T-cell (primary cell): ENCODE measurements around the gene ZNF576. TPM values are rescaled to one million over a fixed set of nuclear protein-coding genes. Genes with fewer than 3 reads are reported as not detected.
"Not testable (repeated sequence)": the region's sequence is repeated elsewhere in the genome, so short reads cannot be mapped to it uniquely, and the experiment has no call there.

Source experiments
- ATAC-seq, 4 experiments: fragments of 200-7000 bp in 3 of 4; fragments of 150-1000 bp in 1 of 4; cut with Tn5 transposase; replicated peaks in 1 of 4; 1 replicate in 3 of 4; 2 replicates in 1 of 4; pipeline ENCODE4 v1.10.0; 2021; ENCODE audit warnings: moderate library complexity in 3 of 4, mild to moderate bottlenecking in 2 of 4, moderate number of reproducible peaks in 1 of 4
- CTCF ChIA-PET, 2 donors: fragments of 300-600 bp; sonication (Branson Sonifier 250); formaldehyde crosslinking; loops; one replicate each; lab custom pipeline; 2022; ENCODE audit warnings: antibody characterized with exemption in 2 of 2; lab: Charles Lee
- POLR2A ChIA-PET, 2 donors: fragments of 300-600 bp; sonication (Branson Sonifier 250); formaldehyde crosslinking; loops; one replicate each; lab custom pipeline; 2022; ENCODE audit warnings: antibody characterized with exemption in 2 of 2; lab: Charles Lee
- DNase-seq, 35 experiments: peaks; one replicate each; pipeline versions ENCODE4 v3.0.0 to v3.0.0-alpha.2; 2013 to 2023
- H3K27ac ChIP-seq: one replicate; pipeline ENCODE4 v1.5.1; 2013; ENCODE audit warnings: low read length
- H3K27me3 ChIP-seq, 2 experiments: replicated peaks in 1 of 2; 1 replicate in 1 of 2; 2 replicates in 1 of 2; pipeline versions ENCODE4 v1.6.1 to v1.7.0; 2013; ENCODE audit warnings: low read length in 1 of 2, mixed read lengths in 1 of 2; ENCODE audit not compliant: control insufficient read depth in 2 of 2, insufficient read depth in 2 of 2; ENCODE audit errors: extremely low read depth in 1 of 2
- H3K36me3 ChIP-seq, 2 donors: 1 replicate in 1 of 2; 2 replicates in 1 of 2; pipeline versions ENCODE4 v1.6.1 to v1.7.0; 2013; ENCODE audit warnings: low read length in 1 of 2; ENCODE audit not compliant: control insufficient read depth in 2 of 2, insufficient read depth in 1 of 2; ENCODE audit errors: extremely low read depth in 1 of 2
- H3K4me1 ChIP-seq, 2 experiments: 1 replicate in 1 of 2; 2 replicates in 1 of 2; pipeline versions ENCODE4 v1.6.1 to v1.7.0; 2013; ENCODE audit warnings: low read length in 2 of 2, mixed read lengths in 1 of 2; ENCODE audit not compliant: insufficient read depth in 2 of 2, control insufficient read depth in 1 of 2; ENCODE audit errors: extremely low read depth in 1 of 2
- H3K4me3 ChIP-seq, 2 donors: 1 replicate in 1 of 2; 2 replicates in 1 of 2; pipeline versions ENCODE4 v1.5.1 to v1.7.0; 2013; ENCODE audit warnings: mild to moderate bottlenecking in 2 of 2, low read length in 1 of 2, moderate library complexity in 1 of 2; ENCODE audit not compliant: control insufficient read depth in 1 of 2; ENCODE audit errors: extremely low read depth in 1 of 2
- H3K9me3 ChIP-seq: 2 replicates; pipeline ENCODE4 v1.7.0; 2013
- H3K27ac Mint-ChIP-seq, 2 donors: one replicate each; pipeline ENCODE4 v1.8.0; 2020 to 2021; ENCODE audit warnings: mild to moderate bottlenecking in 2 of 2, mixed read lengths in 2 of 2
- H3K27me3 Mint-ChIP-seq, 2 donors: one replicate each; pipeline ENCODE4 v1.8.0; 2021 to 2022; ENCODE audit warnings: mixed read lengths in 2 of 2
- H3K36me3 Mint-ChIP-seq: one replicate; pipeline ENCODE4 v1.8.0; 2021; ENCODE audit warnings: mixed read lengths
- H3K4me1 Mint-ChIP-seq, 3 donors: one replicate each; pipeline ENCODE4 v1.8.0; 2020 to 2022; ENCODE audit warnings: mixed read lengths in 3 of 3, mild to moderate bottlenecking in 1 of 3
- H3K4me3 Mint-ChIP-seq, 3 donors: one replicate each; pipeline ENCODE4 v1.8.0; 2020 to 2022; ENCODE audit warnings: mild to moderate bottlenecking in 3 of 3, mixed read lengths in 3 of 3, moderate library complexity in 3 of 3
- H3K9me3 Mint-ChIP-seq, 3 donors: one replicate each; pipeline ENCODE4 v1.8.0; 2020 to 2022; ENCODE audit warnings: mixed read lengths in 3 of 3
- WGBS: methylation state at CpG from one replicate; pipeline ENCODE4 v1.1.5; 2013; ENCODE audit warnings: missing lambda C conversion rate; ENCODE audit not compliant: insufficient coverage; 5-methylcytosine and 5-hydroxymethylcytosine counted together
- total RNA-seq, 35 experiments: library from RNA in 6 of 35; stranded (reverse) in 6 of 35; fragments of 120-200 nt in 1 of 35; gene quantifications; one replicate each; pipeline versions ENCODE4 v1.2.1 to v1.2.4 and lab custom pipeline; 2013 to 2026

The ZNF576 gene, protein sequence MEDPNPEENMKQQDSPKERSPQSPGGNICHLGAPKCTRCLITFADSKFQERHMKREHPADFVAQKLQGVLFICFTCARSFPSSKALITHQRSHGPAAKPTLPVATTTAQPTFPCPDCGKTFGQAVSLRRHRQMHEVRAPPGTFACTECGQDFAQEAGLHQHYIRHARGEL
- total RNA-seq (10 to 100 TPM in 3 of 5 donors, 1 to 10 TPM in 2; 5.4 to 19.6 (median 16.9) TPM), total RNA-seq (lab: John Stamatoyannopoulos, UW) (3.9 to 12.4 (median 8.2) reads per million in 29 experiments)
- 7.9 TPM for total RNA-seq (2013)

DNA sequence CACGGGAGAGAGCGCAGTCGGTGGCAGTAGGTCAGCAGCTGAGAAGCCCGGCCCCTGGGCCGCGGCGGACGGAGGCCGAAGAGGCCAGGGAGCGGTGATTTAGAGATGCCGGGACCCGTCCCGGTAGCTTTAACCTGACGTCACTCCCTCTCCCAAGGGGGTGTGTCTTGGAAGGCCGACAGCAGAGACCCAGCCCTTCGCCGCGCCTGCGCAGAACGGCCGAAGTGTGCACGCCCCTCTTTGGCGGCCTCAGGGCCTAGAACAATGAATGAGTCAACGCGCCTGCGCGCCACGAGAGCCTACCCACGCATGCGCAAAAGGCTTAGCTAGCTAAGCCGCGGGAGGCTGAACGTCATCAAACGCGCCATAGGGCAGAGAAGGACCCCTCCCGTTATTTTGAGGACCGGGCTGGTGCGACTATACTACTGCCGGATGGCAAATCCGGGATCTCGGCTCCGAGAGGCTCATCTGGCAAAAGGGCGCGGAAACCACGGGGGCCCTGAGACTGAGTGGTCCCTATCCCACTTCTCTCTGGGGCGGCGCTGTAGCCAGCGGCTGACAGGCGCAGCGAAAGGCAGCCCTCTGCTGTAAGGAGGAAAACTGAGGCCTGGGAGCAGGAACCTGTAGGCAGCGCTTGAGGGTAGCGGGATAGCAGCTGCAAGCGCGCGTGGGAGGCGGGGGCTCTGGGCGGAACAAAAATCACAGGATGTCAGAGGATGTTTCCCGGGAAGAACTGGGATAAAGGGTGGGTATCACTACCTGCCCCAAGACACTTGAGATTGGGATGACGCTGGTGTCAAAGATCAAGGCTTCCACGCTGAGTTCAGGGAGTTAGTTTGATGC lies at the start of gene ZNF576, which contains the start of gene IRGQ:
TSS of gene ZNF576 (plus strand) at position 597 of the 843 bp plus-strand sequence. CDS start 514 bp downstream, outside the sequence.
TSS of gene IRGQ (minus strand) at position 136 of the 843 bp plus-strand sequence. CDS start 796 bp downstream, outside the sequence.
- no peaks in the 10 kb centered on the region for H3K27me3 Mint-ChIP-seq
- DNase-seq = peak; percentile 98 to 100 (median 99)
- ChIA-PET POLR2A (interaction anchor here (0.6 to 1.2 kb wide), 5 partner anchors 11 to 156 kb away, joined by 3 to 6 read pairs (median 4); no protein-coding TSS in a partner anchor), CTCF (interaction anchor here (0.6 to 3.3 kb wide), 8 partner anchors 21 to 157 kb away, joined by 3 to 84 read pairs (median 7); partner anchors contain the start of genes PINLYP (in 1 of the 2), XRCC1 (in 1 of the 2) and ZNF575 (in 1 of the 2))
- H3K4me3 Mint-ChIP-seq = peak within 1 kb of the TSS; percentile 92 to 99 (median 95)
- no peaks in the 10 kb centered on the region for H3K9me3 Mint-ChIP-seq
- Histone ChIP-seq H3K36me3 (peaks cover 9 to 30% of the 10 kb centered on the region in 2 donors), H3K9me3 (no peaks in the 10 kb centered on the region), H3K4me3 (peak within 1 kb of the TSS; percentile 82 to 88), H3K4me1 (peaks cover 9 to 43% of the 10 kb centered on the region in 2 experiments), H3K27ac (peak within 1 kb of the TSS; percentile 95), H3K27me3 (no peaks in the 10 kb centered on the region)
- peaks cover 11% of the 10 kb centered on the region for H3K36me3 Mint-ChIP-seq
- H3K4me1 Mint-ChIP-seq = peaks cover 43 to 47% (median 46%) of the 10 kb centered on the region in 3 donors
- WGBS = under 1% methylated on average over 56 of the region's 60 CpGs
- ATAC-seq = peak; percentile 81 to 85 (median 84)
- H3K27ac Mint-ChIP-seq = peak within 1 kb of the TSS; percentile 99 to 100

DNA sequence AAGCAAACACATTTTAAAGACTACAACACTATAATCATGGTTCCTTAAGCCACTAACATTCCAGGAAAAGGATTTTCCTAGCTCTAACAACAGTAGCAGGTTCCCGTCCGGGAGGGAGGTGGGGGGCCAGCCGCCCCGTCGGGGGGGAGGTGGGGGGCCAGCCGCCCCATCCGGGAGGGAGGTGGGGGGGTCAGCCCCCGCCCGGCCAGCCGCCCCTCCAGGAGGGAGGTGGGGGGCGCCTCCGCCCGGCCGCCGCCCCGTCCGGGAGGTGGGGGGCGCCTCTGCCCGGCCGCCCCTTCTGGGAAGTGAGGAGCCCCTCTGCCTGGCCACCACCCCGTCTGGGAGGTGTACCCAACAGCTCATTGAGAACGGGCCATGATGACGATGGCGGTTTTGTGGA lies 48.5 kb upstream of the ZNF576 start:
- H3K4me3 ChIP-seq, DNase-seq, H3K4me3 Mint-ChIP-seq, H3K4me1 ChIP-seq, H3K4me1 Mint-ChIP-seq, H3K27me3 Mint-ChIP-seq, H3K27ac ChIP-seq, H3K27ac Mint-ChIP-seq, ATAC-seq, POLR2A ChIA-PET, H3K9me3 ChIP-seq, H3K27me3 ChIP-seq, H3K9me3 Mint-ChIP-seq, CTCF ChIA-PET: not testable (repeated sequence)
- H3K36me3 Mint-ChIP-seq = peaks cover 45% of the 10 kb centered on the region
- no CpG with 5 or more reads among the region's 24 CpGs for WGBS
- H3K36me3 ChIP-seq = peaks cover 27 to 66% of the 10 kb centered on the region in 2 donors

DNA sequence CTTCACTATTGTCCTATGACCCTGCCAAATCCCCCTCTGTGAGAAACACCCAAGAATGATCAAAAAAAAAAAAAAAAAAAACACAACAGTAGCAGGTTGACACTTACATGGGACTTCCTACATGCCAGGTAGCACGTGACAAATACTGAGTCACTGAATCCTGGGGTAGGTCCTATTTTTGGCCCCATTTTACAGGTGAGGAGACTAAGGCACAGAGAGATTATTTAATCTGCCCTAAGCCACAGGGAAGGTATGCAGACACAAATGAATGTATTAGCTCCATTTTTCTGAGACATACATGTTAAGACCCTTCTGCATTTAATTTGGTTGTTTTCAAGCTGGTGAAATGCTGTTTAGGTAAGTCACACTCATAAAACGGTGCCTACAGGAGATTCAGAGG lies 47.7 kb upstream of the ZNF576 start:
- no peak overlapping the region for H3K4me3 Mint-ChIP-seq
- Histone ChIP-seq H3K27ac (no peak overlapping the region), H3K4me3 (no peak overlapping the region), H3K4me1 (no peaks in the 10 kb centered on the region), H3K9me3 (no peaks in the 10 kb centered on the region), H3K36me3 (peaks cover 26 to 66% of the 10 kb centered on the region in 2 donors), H3K27me3 (no peaks in the 10 kb centered on the region)
- WGBS = 80% methylated on average over 1 of the region's 2 CpGs
- DNase-seq (no peak), ATAC-seq (no peak)
- no peak overlapping the region for H3K27ac Mint-ChIP-seq
- peaks cover 43% of the 10 kb centered on the region for H3K36me3 Mint-ChIP-seq
- H3K4me1 Mint-ChIP-seq = no peaks in the 10 kb centered on the region
- H3K27me3 Mint-ChIP-seq = no peaks in the 10 kb centered on the region
- H3K9me3 Mint-ChIP-seq = no peaks in the 10 kb centered on the region
- POLR2A ChIA-PET = no interaction called here
- CTCF ChIA-PET = no interaction called here

DNA sequence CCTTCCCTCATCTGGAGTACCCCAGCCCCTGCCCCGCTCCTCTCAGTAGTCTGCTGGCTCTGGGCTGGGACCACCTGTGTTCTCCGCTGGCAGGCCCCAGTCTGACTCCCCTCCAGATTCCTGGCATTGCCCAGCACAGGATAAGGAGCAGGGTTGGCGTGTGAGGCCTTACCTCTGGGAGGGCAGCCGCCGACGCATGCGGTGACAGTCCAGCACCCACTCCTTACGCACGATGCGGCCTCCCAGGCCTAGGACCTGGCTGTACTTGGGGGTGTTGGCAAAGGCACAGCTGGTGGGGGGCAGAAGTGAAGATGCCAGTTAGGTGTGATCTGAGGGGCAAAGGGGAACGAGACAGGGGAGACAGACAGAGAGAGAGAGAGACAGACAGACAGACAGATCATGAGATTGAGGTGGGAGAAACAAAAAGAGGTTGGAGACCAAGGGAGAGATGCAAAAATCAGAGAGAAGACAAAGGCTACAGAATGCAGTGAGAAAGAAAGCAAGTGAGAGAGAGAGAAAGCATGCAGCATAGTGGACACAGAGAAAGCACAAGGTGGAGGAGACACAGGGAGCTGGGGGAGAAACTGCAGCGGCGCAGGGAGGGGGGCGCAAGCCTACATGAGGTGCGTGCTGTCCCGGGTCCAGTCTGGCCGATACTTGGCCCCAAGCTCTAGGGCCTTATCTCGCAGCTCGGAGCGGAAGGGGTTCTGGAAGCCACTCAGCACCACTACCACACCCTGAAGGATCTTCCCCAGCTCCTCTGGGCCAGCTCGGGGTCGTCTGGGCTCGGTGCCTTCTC lies 44.8 kb upstream of the ZNF576 start:
- no peaks in the 10 kb centered on the region for H3K9me3 Mint-ChIP-seq
- Histone ChIP-seq H3K9me3 (no peaks in the 10 kb centered on the region), H3K27ac (no peak overlapping the region), H3K4me1 (peaks cover 0 to 10% of the 10 kb centered on the region in 2 experiments), H3K4me3 (no peak overlapping the region), H3K36me3 (peaks cover 20 to 69% of the 10 kb centered on the region in 2 donors), H3K27me3 (no peaks in the 10 kb centered on the region)
- ATAC-seq (no peak), DNase-seq (no peak)
- peaks cover 11 to 17% (median 12%) of the 10 kb centered on the region in 3 donors for H3K4me1 Mint-ChIP-seq
- POLR2A ChIA-PET = interaction anchor here in 1 of 2 donors (0.6 kb wide), 1 partner anchor 34 kb away, joined by 3 read pairs; no protein-coding TSS in a partner anchor
- WGBS = 93% methylated on average over 15 of the region's 23 CpGs
- peak overlapping the region; percentile 22 to 70 for H3K27ac Mint-ChIP-seq
- CTCF ChIA-PET = interaction anchor here in 1 of 2 donors (0.6 kb wide), 1 partner anchor 14 kb away, joined by 3 read pairs; no protein-coding TSS in a partner anchor
- peaks cover 47% of the 10 kb centered on the region for H3K36me3 Mint-ChIP-seq
- no peaks in the 10 kb centered on the region for H3K27me3 Mint-ChIP-seq
- H3K4me3 Mint-ChIP-seq = no peak overlapping the region

DNA sequence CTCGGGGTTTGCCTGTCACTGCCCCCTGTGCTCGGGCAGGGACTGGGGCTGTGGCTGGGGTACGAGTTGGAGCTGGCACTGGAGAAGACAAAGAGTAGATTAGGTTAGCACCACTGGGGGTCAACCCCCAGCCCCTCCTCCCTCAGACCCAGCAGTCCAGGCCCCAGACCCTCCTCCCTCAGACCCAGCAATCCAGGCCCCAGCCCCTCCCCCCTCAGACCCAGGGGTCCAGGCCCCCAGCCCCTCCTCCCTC lies 44.3 kb upstream of the ZNF576 start:
- H3K27me3 ChIP-seq = no peaks in the 10 kb centered on the region
- Mint-ChIP-seq H3K4me3 (no peak overlapping the region), H3K36me3 (peaks cover 47% of the 10 kb centered on the region), H3K4me1 (peaks cover 11 to 17% (median 12%) of the 10 kb centered on the region in 3 donors), H3K27ac (no peak overlapping the region), H3K27me3 (no peaks in the 10 kb centered on the region), H3K9me3 (no peaks in the 10 kb centered on the region)
- ChIA-PET CTCF (interaction anchor here in 1 of 2 donors (0.6 kb wide), 1 partner anchor 13 kb away, joined by 3 read pairs; no protein-coding TSS in a partner anchor), POLR2A (no interaction called here)
- no peak for DNase-seq
- H3K4me1 ChIP-seq = peaks cover 0 to 10% of the 10 kb centered on the region in 2 experiments
- H3K27ac ChIP-seq = no peak overlapping the region
- H3K36me3 ChIP-seq = peaks cover 20 to 68% of the 10 kb centered on the region in 2 donors
- WGBS = no CpG with 5 or more reads among the region's 3 CpGs
- no peaks in the 10 kb centered on the region for H3K9me3 ChIP-seq
- no peak overlapping the region for H3K4me3 ChIP-seq
- ATAC-seq = no peak
